Measurements from ENCODE around the gene LRRC8E.

DNA sequence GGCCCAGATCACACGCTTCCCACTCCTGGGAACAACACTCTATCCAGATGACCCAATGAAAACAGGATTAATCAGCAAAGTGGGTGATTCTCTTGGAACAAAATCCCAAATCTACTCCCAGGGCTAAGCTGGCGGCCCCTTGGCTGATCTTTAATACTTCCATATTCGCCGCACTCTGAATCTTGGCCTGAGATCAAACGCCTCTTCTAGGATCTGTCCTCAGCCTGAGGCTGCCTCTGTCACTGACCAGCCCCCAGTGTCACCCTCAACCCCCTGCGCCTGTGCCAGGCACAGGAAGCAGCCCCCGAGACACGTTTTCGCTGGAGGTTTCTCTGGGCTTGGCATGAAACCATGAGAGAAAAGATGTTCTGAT lies 40.0 kb downstream of the LRRC8E start:
- no peak for TF ChIP-seq POLR2A (IDR thresholded peaks at IDR 0.05; ENCODE audit: low read length)
- no peak for TF ChIP-seq GATA1 (IDR thresholded peaks at IDR 0.05; ENCODE audit: low read depth, low read length)

Data from erythroblast (primary cell).